OCI-LY3 (cell line): ENCODE measurements around the gene MRPS18B.

Source experiments
- EZH2phosphoT487 ChIP-seq: fragments of 200-600 bp; shearing (Covaris generic); IDR thresholded peaks from 2 replicates; pipeline ENCODE4 v1.6.1; 2018; ENCODE audit warnings: antibody characterized with exemption, mixed run types, low read depth
- TF ChIP-seq, protein P1 (sequence below): fragments of 200-600, 300-600 bp; sonication (generic); IDR thresholded peaks from 2 replicates; pipeline ENCODE4 v1.5.1; 2014; ENCODE audit warnings: antibody characterized with exemption, low read length, low read depth

GRCh38 chr6:30599625-30600324, 17.9 kb upstream of the MRPS18B start:
- TF ChIP-seq, protein P1, sequence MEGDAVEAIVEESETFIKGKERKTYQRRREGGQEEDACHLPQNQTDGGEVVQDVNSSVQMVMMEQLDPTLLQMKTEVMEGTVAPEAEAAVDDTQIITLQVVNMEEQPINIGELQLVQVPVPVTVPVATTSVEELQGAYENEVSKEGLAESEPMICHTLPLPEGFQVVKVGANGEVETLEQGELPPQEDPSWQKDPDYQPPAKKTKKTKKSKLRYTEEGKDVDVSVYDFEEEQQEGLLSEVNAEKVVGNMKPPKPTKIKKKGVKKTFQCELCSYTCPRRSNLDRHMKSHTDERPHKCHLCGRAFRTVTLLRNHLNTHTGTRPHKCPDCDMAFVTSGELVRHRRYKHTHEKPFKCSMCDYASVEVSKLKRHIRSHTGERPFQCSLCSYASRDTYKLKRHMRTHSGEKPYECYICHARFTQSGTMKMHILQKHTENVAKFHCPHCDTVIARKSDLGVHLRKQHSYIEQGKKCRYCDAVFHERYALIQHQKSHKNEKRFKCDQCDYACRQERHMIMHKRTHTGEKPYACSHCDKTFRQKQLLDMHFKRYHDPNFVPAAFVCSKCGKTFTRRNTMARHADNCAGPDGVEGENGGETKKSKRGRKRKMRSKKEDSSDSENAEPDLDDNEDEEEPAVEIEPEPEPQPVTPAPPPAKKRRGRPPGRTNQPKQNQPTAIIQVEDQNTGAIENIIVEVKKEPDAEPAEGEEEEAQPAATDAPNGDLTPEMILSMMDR: no peak
- no peak for TF ChIP-seq EZH2phosphoT487
